GM12873 (cell line): Measurements from ENCODE around the gene GABRP.

Source experiments
- TF ChIP-seq, protein P1 (sequence below): IDR thresholded peaks from 2 replicates; pipeline ENCODE4 v1.5.1; 2012; ENCODE audit warnings: low read depth, mild to moderate bottlenecking, moderate library complexity, low read length, control low read depth; ENCODE audit not compliant: insufficient read depth; ENCODE audit errors: missing control alignments

Gene GABRP, protein sequence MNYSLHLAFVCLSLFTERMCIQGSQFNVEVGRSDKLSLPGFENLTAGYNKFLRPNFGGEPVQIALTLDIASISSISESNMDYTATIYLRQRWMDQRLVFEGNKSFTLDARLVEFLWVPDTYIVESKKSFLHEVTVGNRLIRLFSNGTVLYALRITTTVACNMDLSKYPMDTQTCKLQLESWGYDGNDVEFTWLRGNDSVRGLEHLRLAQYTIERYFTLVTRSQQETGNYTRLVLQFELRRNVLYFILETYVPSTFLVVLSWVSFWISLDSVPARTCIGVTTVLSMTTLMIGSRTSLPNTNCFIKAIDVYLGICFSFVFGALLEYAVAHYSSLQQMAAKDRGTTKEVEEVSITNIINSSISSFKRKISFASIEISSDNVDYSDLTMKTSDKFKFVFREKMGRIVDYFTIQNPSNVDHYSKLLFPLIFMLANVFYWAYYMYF

DNA sequence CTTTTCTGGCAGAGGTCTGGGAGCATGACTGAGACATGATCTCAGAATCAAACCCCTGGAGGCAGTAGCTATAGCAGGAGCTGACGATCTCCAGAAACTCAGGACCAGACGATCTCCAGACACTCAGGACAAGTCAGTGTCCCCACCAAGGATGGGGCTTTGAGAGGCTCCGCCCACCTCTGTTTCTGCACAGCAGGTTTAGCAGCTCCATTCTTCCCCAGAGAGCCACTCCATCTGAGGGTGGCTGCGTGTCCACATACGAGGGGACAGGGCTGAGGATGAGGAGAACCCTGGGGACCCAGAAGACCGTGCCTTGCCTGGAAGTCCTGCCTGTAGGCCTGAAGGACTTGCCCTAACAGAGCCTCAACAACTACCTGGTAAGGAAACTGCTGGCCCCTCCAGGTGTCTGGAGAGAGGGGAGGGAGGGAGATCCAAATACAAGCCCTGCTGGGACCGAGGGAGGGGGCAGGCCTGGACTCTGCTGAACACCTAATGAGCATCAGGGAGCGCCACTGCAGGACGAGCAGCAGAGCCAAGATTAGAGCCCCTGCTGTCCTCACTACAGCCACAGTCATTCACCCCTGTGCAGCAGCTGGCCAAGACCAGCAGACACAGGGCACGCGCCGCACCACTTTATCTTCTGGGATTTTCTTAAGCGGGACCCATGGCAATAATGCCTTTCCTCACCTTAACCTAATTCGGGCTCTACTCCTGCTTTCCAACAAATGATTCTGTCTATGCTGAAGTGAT lies at the start of gene GABRP:
TSS of gene GABRP (plus strand) at position 228 of the 750 bp plus-strand sequence. CDS start 4,891 bp downstream, outside the sequence.
- TF ChIP-seq, protein P1, sequence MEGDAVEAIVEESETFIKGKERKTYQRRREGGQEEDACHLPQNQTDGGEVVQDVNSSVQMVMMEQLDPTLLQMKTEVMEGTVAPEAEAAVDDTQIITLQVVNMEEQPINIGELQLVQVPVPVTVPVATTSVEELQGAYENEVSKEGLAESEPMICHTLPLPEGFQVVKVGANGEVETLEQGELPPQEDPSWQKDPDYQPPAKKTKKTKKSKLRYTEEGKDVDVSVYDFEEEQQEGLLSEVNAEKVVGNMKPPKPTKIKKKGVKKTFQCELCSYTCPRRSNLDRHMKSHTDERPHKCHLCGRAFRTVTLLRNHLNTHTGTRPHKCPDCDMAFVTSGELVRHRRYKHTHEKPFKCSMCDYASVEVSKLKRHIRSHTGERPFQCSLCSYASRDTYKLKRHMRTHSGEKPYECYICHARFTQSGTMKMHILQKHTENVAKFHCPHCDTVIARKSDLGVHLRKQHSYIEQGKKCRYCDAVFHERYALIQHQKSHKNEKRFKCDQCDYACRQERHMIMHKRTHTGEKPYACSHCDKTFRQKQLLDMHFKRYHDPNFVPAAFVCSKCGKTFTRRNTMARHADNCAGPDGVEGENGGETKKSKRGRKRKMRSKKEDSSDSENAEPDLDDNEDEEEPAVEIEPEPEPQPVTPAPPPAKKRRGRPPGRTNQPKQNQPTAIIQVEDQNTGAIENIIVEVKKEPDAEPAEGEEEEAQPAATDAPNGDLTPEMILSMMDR = no peak

DNA sequence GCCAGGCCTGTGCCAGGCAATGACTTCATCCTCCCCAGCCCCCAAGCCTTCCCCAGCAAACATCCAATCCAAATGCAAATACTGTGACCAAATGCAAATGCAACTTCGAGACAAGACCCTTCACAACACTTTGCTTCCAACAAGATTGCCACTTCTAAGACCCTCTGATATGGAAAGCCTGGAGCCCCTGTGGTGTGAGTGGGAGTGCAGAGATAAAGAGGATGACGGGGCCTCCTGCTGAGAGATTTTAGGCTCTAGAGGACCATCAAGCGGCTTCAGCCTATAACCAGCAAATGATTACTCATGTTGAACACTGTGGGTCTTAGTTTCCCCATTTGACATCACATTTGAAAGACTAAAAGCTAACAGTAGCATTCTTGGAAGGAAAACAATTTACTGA lies 46.6 kb upstream of the GABRP start:
- TF ChIP-seq, protein P1 = no peak

DNA sequence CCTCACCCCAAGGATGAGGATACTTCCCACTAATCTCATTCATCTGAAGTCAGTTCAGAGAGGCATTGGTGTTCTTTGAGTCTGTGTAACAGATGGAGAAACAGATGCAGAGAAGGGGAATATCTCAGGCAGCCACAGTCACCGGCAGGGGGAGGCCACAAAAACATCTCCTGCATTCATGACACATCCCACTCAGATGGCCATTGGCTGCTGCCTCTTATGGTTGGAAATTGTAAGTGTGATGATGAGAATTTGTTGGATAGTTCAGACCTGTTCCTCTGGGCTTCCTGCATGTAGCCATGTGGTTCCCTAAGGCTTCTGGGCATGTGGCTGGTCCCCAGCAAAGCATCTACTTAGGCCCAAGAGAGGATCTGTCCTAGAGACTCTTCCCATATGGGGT lies 45.9 kb upstream of the GABRP start:
- TF ChIP-seq, protein P1 = no peak

DNA sequence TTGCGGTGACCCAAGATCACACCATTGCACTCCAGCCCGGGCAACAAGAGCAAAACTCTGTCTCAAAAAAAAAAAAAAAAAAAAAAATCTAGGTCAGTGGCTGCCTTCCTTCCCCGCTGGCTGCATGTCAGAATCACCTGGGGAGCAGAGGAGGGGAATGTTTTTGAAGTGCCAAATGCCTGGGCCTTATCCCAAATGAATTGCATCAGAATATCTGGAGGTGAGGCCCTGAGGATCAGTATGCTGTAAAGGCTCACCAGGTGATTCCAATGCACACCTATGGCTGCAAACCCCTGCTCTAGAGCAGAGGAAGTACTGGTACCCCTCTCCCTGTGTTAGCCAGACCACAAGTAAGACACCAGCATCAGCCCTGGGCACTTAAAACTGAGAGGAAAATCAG lies 44.7 kb upstream of the GABRP start:
- TF ChIP-seq, protein P1 = no peak

DNA sequence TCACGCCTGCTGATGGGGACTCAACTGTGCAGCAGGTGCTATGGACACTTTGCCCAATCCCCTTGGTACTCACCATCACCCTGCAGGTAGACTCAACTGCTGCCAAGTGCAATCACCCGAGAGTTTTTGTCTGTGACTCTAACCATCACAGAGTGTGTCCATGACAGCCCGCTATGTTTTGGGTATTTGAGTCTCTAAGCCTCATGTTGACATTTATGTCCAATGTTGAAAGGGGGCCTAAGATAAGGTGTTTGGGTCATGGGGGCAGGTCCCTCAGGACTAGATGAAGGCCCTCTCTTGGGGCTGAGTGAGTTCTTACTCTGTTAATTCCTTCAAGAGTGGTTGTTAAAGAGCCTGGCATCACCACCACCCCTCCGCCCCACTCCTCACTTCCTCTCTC lies 44.1 kb upstream of the GABRP start:
- TF ChIP-seq, protein P1 = no peak

DNA sequence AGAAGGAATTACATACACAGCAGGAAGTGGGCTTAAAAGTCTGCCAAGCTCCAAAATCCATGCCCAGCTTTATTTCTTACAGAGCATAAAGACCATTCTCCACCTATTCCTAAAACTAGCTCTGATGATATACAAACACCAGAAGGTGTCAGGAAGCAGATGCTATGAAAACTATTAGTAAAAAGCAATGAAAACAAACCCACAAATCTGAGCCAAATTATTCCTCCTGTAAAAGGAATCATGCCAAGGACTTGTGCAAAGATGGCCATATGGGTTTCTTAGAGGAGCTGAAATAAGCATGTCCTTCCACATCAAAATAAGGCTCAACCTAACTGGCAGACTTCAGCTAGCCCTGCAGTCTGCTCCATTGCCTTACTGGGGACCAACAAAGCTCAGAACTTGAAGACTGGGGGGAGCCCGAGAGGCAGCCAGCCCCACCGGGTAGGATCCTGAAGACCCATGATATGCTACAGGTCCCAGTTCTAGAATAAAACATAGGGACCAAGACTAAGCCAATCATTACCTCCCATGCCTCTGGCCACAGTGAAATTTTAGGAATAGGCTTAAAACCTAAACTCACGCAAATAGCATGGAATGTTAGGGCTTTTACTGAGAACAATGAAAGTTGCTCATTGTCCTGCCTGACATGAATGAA lies 42.8 kb upstream of the GABRP start:
- TF ChIP-seq, protein P1 = no peak

DNA sequence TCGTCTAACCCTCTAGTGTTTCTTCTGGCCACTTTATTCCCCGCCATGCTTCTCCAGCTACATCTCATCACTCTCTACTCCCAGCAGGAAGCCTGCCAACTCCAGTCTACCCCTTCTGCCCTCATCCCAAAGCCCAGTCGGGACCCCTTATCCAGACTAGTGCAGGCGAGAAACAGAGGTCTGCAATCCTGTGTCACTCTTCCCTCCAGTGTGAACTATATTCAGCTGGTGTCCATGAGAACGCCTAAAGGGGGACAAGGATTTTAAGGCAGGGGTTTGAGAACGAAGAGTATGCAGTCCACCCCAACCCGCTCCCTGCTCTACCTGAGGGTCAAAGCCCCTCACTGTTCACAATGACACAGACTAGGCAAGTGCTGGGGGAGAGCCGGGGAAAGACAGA lies 41.7 kb upstream of the GABRP start:
- TF ChIP-seq, protein P1 = no peak
